Gastrocnemius medialis (tissue), 4 donors: ENCODE measurements around the gene ZFYVE28.

ENCODE experiments used
- CTCF ChIP-seq, 5 experiments: fragments of 450-650 bp in 3 of 5; fragments of 200-600 bp in 2 of 5; sonication (generic) in 2 of 5; IDR thresholded peaks in 4 of 5; conservative IDR thresholded peaks in 1 of 5; 1 replicate in 4 of 5; 2 replicates in 1 of 5; pipeline ENCODE4 v1.5.1; 2016 to 2019; ENCODE audit warnings: antibody characterized with exemption in 5 of 5, mild to moderate bottlenecking in 3 of 5, moderate library complexity in 3 of 5
- POLR2A ChIP-seq, 2 donors: fragments of 450-650 bp; IDR thresholded peaks; one replicate each; pipeline ENCODE4 v1.6.1; 2017; ENCODE audit warnings: antibody characterized with exemption in 2 of 2, mild to moderate bottlenecking in 2 of 2, moderate library complexity in 2 of 2

DNA sequence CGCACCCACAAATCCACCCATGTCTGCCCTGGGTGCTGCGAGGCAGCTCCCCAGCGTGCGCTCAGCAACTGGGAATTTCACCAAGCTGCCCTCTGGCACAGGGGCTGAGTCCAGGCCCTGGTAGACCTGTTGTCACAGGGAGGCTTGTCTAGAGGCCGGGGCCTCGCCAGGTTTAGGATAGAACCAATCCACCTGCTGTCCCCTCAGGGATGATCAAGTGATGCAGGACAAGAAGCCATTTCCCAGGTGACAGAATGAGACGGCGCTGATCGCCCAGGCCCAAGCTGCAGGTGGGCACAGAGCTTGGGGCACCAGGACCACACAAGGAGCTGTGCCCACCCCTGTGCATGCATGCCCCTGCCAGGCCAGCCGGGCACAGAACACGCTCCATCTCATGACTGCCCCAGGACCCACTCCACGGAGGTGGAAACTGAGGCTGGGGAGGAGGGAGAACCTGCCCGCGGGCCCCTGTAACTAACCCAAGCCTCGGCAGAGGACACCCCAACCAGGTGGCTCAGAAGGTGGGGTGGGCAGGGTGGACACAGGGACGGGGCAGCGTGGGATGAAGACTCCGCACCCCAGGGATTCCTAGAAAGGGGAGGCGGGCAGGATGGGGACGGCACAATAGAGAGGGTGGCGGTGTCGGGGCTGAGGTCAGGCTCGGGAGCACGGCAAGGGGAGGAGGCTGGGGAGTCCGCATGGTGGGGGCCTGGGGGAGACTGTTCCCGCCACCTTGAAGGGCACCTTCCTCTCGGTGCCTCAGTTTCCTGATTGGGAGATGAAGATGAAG is 78.0 kb downstream of the ZFYVE28 start:
- TF ChIP-seq CTCF (IDR thresholded peaks at IDR 0.05 in 4 of 5, conservative IDR thresholded peaks at IDR 0.05 in 1 of 5) (no peak), POLR2A (IDR thresholded peaks at IDR 0.05) (no peak)
